Spinal cord (tissue), 10 donors: ENCODE results near the gene RBCK1. TPM values are rescaled to one million over a fixed set of nuclear protein-coding genes. Genes with fewer than 3 reads are reported as not detected.
"Not testable (repeated sequence)": the region's sequence is repeated elsewhere in the genome, so short reads cannot be mapped to it uniquely, and the experiment has no call there.

Source experiments
- DNase-seq, 6 donors: peaks; one replicate each; pipeline versions ENCODE4 v3.0.0 to v3.0.0-alpha.2; 2013 to 2015; ENCODE audit warnings: low spot score in 6 of 6, low read depth in 4 of 6
- H3K27ac ChIP-seq: one replicate; pipeline ENCODE4 v1.5.1; 2013; ENCODE audit warnings: low read depth, low read length, control low read depth
- H3K27me3 ChIP-seq: one replicate; pipeline ENCODE4 v1.6.1; 2013; ENCODE audit warnings: low read length; ENCODE audit not compliant: control insufficient read depth, insufficient read depth
- H3K36me3 ChIP-seq: one replicate; pipeline ENCODE4 v1.6.1; 2013; ENCODE audit warnings: low read length; ENCODE audit not compliant: control insufficient read depth, insufficient read depth
- H3K4me1 ChIP-seq: one replicate; pipeline ENCODE4 v1.6.1; 2013; ENCODE audit warnings: low read length; ENCODE audit not compliant: control insufficient read depth, insufficient read depth
- H3K4me3 ChIP-seq: one replicate; pipeline ENCODE4 v1.5.1; 2013; ENCODE audit warnings: low read depth, low read length, control low read depth
- H3K9me3 ChIP-seq: one replicate; pipeline ENCODE4 v1.6.1; 2013; ENCODE audit warnings: low read length; ENCODE audit not compliant: control insufficient read depth, insufficient read depth
- WGBS: methylation state at CpG from one replicate; pipeline ENCODE4 v1.1.5; 2013; ENCODE audit warnings: missing lambda C conversion rate; ENCODE audit not compliant: insufficient coverage; 5-methylcytosine and 5-hydroxymethylcytosine counted together
- polyA plus RNA-seq, 2 donors: library from polyadenylated mRNA; unstranded; fragments of 120-200 nt; gene quantifications; one replicate each; pipeline ENCODE4 v1.2.1, GENCODE V29; 2013; ENCODE audit not compliant: insufficient read length in 2 of 2
- total RNA-seq, 2 donors: library from RNA; depleted of rRNA in 1 of 2; stranded (reverse); fragments of 120-200 nt in 1 of 2; fragments of >200 nt in 1 of 2; gene quantifications; one replicate each; pipeline versions ENCODE4 v1.2.3 to v1.2.4, GENCODE V29; 2013 to 2014
- donor health status: healthy.

The RBCK1 gene
- total and polyA plus RNA-seq, 4 donors = 22.5 to 106 (median 63.1) TPM

DNA sequence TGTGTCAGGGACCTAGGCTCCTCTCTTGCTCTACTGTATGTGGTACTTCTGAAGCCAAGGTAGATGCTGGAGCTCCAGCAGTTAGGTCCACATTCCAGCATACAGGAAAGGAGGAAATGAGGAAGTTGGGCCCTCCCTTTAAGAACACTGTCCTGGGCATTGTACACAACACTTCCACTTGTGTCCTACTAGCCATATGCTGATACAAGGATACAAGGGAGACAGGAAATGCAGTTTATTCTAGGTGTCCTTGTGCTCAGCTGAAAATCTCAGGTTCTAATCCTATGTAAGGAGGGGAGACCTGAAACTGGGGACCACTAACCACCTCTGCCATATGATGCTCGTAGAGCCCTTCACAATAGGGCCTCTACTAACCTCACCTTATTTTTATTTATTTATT lies 23.4 kb upstream of the RBCK1 start:
- no peaks in the 10 kb centered on the region for H3K9me3 ChIP-seq
- WGBS = no CpG with 5 or more reads among the region's 1 CpG
- peaks cover 16% of the 10 kb centered on the region for H3K4me1 ChIP-seq
- DNase-seq = no peak
- H3K4me3 ChIP-seq = no peak overlapping the region
- H3K36me3 ChIP-seq = peaks cover 17% of the 10 kb centered on the region
- H3K27me3 ChIP-seq = no peaks in the 10 kb centered on the region
- no peak overlapping the region for H3K27ac ChIP-seq

- no peak overlapping the region for H3K4me3 ChIP-seq
- no peaks in the 10 kb centered on the region for H3K9me3 ChIP-seq
- H3K27me3 ChIP-seq = no peaks in the 10 kb centered on the region
- H3K27ac ChIP-seq = no peak overlapping the region
- H3K4me1 ChIP-seq = peaks cover 12% of the 10 kb centered on the region
- no peak for DNase-seq
- H3K36me3 ChIP-seq = peaks cover 21% of the 10 kb centered on the region
- 93% methylated on average over 3 of the region's 5 CpGs for WGBS
Measured at GRCh38 chr20:385448-385847, 22.7 kb upstream of the RBCK1 start.

GRCh38 chr20:386634-387033 lies 21.5 kb upstream of the RBCK1 start:
- not testable (repeated sequence) for H3K27me3 ChIP-seq, H3K9me3 ChIP-seq, DNase-seq, H3K4me3 ChIP-seq, H3K27ac ChIP-seq, H3K4me1 ChIP-seq
- 94% methylated on average over 5 of the region's 8 CpGs for WGBS
- peaks cover 32% of the 10 kb centered on the region for H3K36me3 ChIP-seq

GRCh38 chr20:387520-387919 lies 20.6 kb upstream of the RBCK1 start:
- WGBS = no CpG with 5 or more reads among the region's 3 CpGs
- DNase-seq = no peak
- Histone ChIP-seq H3K4me1 (no peaks in the 10 kb centered on the region), H3K4me3 (no peak overlapping the region), H3K9me3 (no peaks in the 10 kb centered on the region), H3K27me3 (no peaks in the 10 kb centered on the region), H3K36me3 (peaks cover 36% of the 10 kb centered on the region), H3K27ac (no peak overlapping the region)

- Histone ChIP-seq H3K4me1 (no peaks in the 10 kb centered on the region), H3K27me3 (no peaks in the 10 kb centered on the region), H3K36me3 (peaks cover 38% of the 10 kb centered on the region), H3K4me3 (no peak overlapping the region), H3K9me3 (no peaks in the 10 kb centered on the region), H3K27ac (no peak overlapping the region)
- 83% methylated on average over 21 of the region's 21 CpGs for WGBS
- no peak for DNase-seq
Measured at GRCh38 chr20:388034-388994, 19.8 kb upstream of the RBCK1 start.

DNA sequence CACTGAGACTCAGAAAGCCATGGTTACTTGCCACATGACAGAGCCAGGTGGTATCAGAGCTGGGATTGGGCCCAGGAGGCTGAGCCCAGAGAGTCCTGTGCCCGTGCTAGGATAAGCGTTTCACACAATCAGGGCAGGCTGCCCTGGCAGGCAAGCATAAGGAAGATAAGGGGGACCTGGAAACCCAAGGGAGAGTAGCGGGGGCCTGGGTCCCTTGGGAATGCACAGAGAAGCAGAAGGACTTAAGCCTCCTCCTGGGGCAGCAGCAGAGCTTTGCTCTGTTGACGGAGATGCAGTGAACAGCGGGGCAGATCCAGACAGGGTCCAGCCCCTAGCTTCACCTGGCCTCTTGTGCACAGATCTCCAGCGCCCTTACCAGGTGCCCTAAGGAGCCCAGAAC lies 18.9 kb upstream of the RBCK1 start:
- WGBS = 78% methylated on average over 6 of the region's 6 CpGs
- no peak for DNase-seq
- Histone ChIP-seq H3K27ac (no peak overlapping the region), H3K4me1 (no peaks in the 10 kb centered on the region), H3K9me3 (no peaks in the 10 kb centered on the region), H3K4me3 (no peak overlapping the region), H3K27me3 (no peaks in the 10 kb centered on the region), H3K36me3 (peaks cover 40% of the 10 kb centered on the region)

GRCh38 chr20:391041-391711 lies 16.9 kb upstream of the RBCK1 start:
- no peaks in the 10 kb centered on the region for H3K4me1 ChIP-seq
- H3K4me3 ChIP-seq = no peak overlapping the region
- WGBS = 87% methylated on average over 25 of the region's 29 CpGs
- H3K27me3 ChIP-seq = no peaks in the 10 kb centered on the region
- DNase-seq = no peak
- peaks cover 56% of the 10 kb centered on the region for H3K36me3 ChIP-seq
- no peak overlapping the region for H3K27ac ChIP-seq
- no peaks in the 10 kb centered on the region for H3K9me3 ChIP-seq

GRCh38 chr20:393296-393695 lies 14.8 kb upstream of the RBCK1 start:
- H3K4me1 ChIP-seq, DNase-seq, H3K9me3 ChIP-seq, H3K4me3 ChIP-seq, H3K27ac ChIP-seq, H3K27me3 ChIP-seq: not testable (repeated sequence)
- H3K36me3 ChIP-seq = peaks cover 60% of the 10 kb centered on the region
- WGBS = 86% methylated on average over 1 of the region's 2 CpGs

GRCh38 chr20:396252-396618 lies 11.9 kb upstream of the RBCK1 start:
- Histone ChIP-seq H3K4me1 (no peaks in the 10 kb centered on the region), H3K9me3 (no peaks in the 10 kb centered on the region), H3K27me3 (no peaks in the 10 kb centered on the region), H3K4me3 (no peak overlapping the region), H3K36me3 (peaks cover 41% of the 10 kb centered on the region), H3K27ac (no peak overlapping the region)
- WGBS = 93% methylated on average over 23 of the region's 24 CpGs
- no peak for DNase-seq
